ENCODE data around the gene PTPRN2.

- TF ChIP-seq CTCF (conservative IDR thresholded peaks at IDR 0.05; ENCODE audit: low read depth, low read length) (no peak), EZH2 (IDR thresholded peaks at IDR 0.05; ENCODE audit: borderline replicate concordance, low read depth, low read length, poor library complexity, severe bottlenecking) (no peak)
These were observed 478.1 kb downstream of the PTPRN2 start for GRCh38 chr7:158109364-158110033.

Measured in A673 (cell line).